Pancreas (tissue), 10 donors: ENCODE results near the gene CPA3. TPM values are rescaled to one million over a fixed set of nuclear protein-coding genes. Genes with fewer than 3 reads are reported as not detected.

Source experiments
- ATAC-seq, 4 donors: fragments of 200-7000 bp; cut with Tn5 transposase; one replicate each; pipeline versions ENCODE4 v1.8.0 to v1.9.1; 2020; ENCODE audit warnings: mild to moderate bottlenecking in 4 of 4, moderate library complexity in 4 of 4
- DNase-seq, 6 donors: peaks; one replicate each; pipeline ENCODE4 v3.0.0-alpha.2; 2020
- FAIRE-seq: peaks from 2 replicates; lab custom pipeline; 2012; peaks lifted over from hg19 to GRCh38; lab: Jason Lieb, UNC
- H3K27ac ChIP-seq, 4 donors: fragments of 200-600 bp; sonication (generic); 1 replicate in 3 of 4; 2 replicates in 1 of 4; pipeline versions ENCODE4 v1.5.0 to v1.8.0; 2020
- H3K27me3 ChIP-seq, 4 donors: fragments of 200-600 bp; one replicate each; pipeline ENCODE4 v1.8.0; 2021
- H3K36me3 ChIP-seq, 3 donors: fragments of 200-600 bp; sonication (generic) in 1 of 3; one replicate each; pipeline versions ENCODE4 v1.5.0 to v1.8.0; 2020 to 2021
- H3K4me1 ChIP-seq, 3 donors: fragments of 200-600 bp; one replicate each; pipeline ENCODE4 v1.8.0; 2021
- H3K4me3 ChIP-seq, 4 donors: fragments of 200-600 bp; sonication (generic) in 2 of 4; one replicate each; pipeline versions ENCODE4 v1.5.0 to v1.8.0; 2020 to 2021
- H3K9me3 ChIP-seq, 4 donors: fragments of 200-600 bp; one replicate each; pipeline ENCODE4 v1.8.0; 2021
- CTCF ChIP-seq, 4 donors: fragments of 200-600 bp; sonication (generic) in 3 of 4; IDR thresholded peaks; one replicate each; pipeline versions ENCODE4 v1.5.0 to v1.8.0; 2021; ENCODE audit warnings: antibody characterized with exemption in 4 of 4
- WGBS, 2 donors: extraction: QIAGEN DNeasy Blood & Tissue Kit; methylation state at CpG; one replicate each; pipeline ENCODE4 v1.1.7; 2013; 5-methylcytosine and 5-hydroxymethylcytosine counted together
- intact Hi-C, 3 donors: fragments of 100-400 bp; cut with DNase I; formaldehyde crosslinking; loops; one replicate each; pipeline versions ENCODE4 v1.11.1 to v1.14.2; 2022
- polyA plus RNA-seq, 2 donors: library from polyadenylated mRNA; stranded (reverse); fragments of 200-250 nt; gene quantifications; one replicate each; pipeline ENCODE4 v1.2.3, GENCODE V29; 2013
- total RNA-seq, 6 donors: library from RNA; stranded (reverse); fragmentation: NEBNext Ultra II Directional in 4 of 6; extraction: Animal tissue kit (Norgen Biotek cat#: 25700) in 4 of 6; gene quantifications; one replicate each; pipeline versions ENCODE4 v1.2.1 to v1.2.4, GENCODE V29; 2021 to 2023
- donor health status: healthy with polysubstance abuse.
- donor health status: DM: no; HTN: no; CAD: no; lungs with moderate emphysema.
- donor health status: DM: no; HTN: no; CAD: no.
- donor health status: control.
- donor health status: control.
- donor health status: Bipolar disorder and iron deficiency.
- donor health status: DM: yes; HTN: yes; CAD: no.
- donor health status: DM: no; HTN: no; CAD: no.
- donor health status: DM: no; HTN: no; CAD: no.
- donor health status: DM: yes; HTN: yes; CAD: no.

CPA3 gene
- total and polyA plus RNA-seq, 8 donors, result 1.1 to 10.4 (median 4.8) TPM

- no peak for FAIRE-seq
- WGBS, 2 donors, result 39 to 41% methylated on average over 7 of the region's 7 CpGs
- DNase-seq, result no peak
Measured at GRCh38 chr3:148852271-148852992, 12.7 kb upstream of the CPA3 start.

GRCh38 chr3:148853076-148853475 lies 12.0 kb upstream of the CPA3 start:
- H3K36me3 ChIP-seq, result peaks cover 0 to 65% (median 3%) of the 10 kb centered on the region in 3 donors
- H3K4me3 ChIP-seq, result no peak overlapping the region
- FAIRE-seq (no peak), ATAC-seq (no peak), DNase-seq (no peak)
- no peaks in the 10 kb centered on the region for H3K9me3 ChIP-seq
- TF ChIP-seq CTCF (IDR thresholded peaks at IDR 0.05), result no peak
- peak overlapping the region in 2 of 4 donors; percentile 35 to 42 for H3K27ac ChIP-seq
- no peaks in the 10 kb centered on the region for H3K4me1 ChIP-seq
- 42 to 47% methylated on average over 2 of the region's 2 CpGs for WGBS, 2 donors
- intact Hi-C loops, result no loop called here
- no peaks in the 10 kb centered on the region for H3K27me3 ChIP-seq

More at GRCh38 chr3:148852271-148852992, 12.7 kb upstream of the CPA3 start:
- ATAC-seq, result peak in 1 of 4 donors; percentile 0
- intact Hi-C loops, result no loop called here
- TF ChIP-seq CTCF (IDR thresholded peaks at IDR 0.05), result no peak
- Histone ChIP-seq H3K27ac (peak overlapping the region in 2 of 4 donors; percentile 35 to 42), H3K4me3 (no peak overlapping the region), H3K36me3 (peaks cover 3 to 66% (median 6%) of the 10 kb centered on the region in 3 donors), H3K4me1 (no peaks in the 10 kb centered on the region), H3K9me3 (no peaks in the 10 kb centered on the region), H3K27me3 (no peaks in the 10 kb centered on the region)

- ATAC-seq, result no peak
- H3K36me3 ChIP-seq, result peaks cover 0 to 60% (median 3%) of the 10 kb centered on the region in 3 donors
- peak overlapping the region in 2 of 4 donors; percentile 3 to 35 for H3K27ac ChIP-seq
- no peak for DNase-seq
- intact Hi-C loops, result no loop called here
- no peak for TF ChIP-seq CTCF (IDR thresholded peaks at IDR 0.05)
- no peak for FAIRE-seq
- no peaks in the 10 kb centered on the region for H3K4me1 ChIP-seq
- no peaks in the 10 kb centered on the region for H3K9me3 ChIP-seq
- H3K27me3 ChIP-seq, result no peaks in the 10 kb centered on the region
- H3K4me3 ChIP-seq, result no peak overlapping the region
Measured at GRCh38 chr3:148854061-148854460, 11.0 kb upstream of the CPA3 start.

DNA sequence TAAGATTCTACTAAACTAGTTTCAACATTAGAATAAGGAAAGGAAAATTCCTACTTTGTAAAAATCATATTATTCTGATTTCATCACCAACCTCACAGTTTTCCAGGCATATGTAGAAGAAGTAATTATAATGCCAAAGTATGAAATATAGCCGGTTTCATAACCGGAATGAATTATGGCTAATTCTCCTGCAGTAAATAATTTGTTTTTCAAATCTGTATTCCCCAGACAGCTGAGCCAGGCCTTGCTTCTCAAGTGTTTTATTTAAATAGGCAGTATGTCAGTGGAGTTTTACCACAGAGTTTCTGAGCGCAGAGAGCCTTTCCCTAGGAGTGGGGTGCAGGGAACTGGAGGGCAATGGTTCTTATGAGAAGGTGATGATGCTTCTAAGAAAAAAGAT lies 8.7 kb upstream of the CPA3 start:
- Histone ChIP-seq H3K4me3 (no peak overlapping the region), H3K36me3 (peaks cover 0 to 52% (median 3%) of the 10 kb centered on the region in 3 donors), H3K9me3 (no peaks in the 10 kb centered on the region), H3K27me3 (no peaks in the 10 kb centered on the region), H3K27ac (peak overlapping the region in 2 of 4 donors; percentile 4 to 23), H3K4me1 (no peaks in the 10 kb centered on the region)
- ATAC-seq (no peak), DNase-seq (no peak), FAIRE-seq (no peak)
- TF ChIP-seq CTCF (IDR thresholded peaks at IDR 0.05), result no peak
- intact Hi-C loops, result no loop called here
- WGBS, 2 donors, result 40 to 44% methylated on average over 3 of the region's 3 CpGs

GRCh38 chr3:148857316-148857715 lies 7.8 kb upstream of the CPA3 start:
- no peak for DNase-seq
- no peak for TF ChIP-seq CTCF (IDR thresholded peaks at IDR 0.05)
- Histone ChIP-seq H3K9me3 (no peaks in the 10 kb centered on the region), H3K4me1 (no peaks in the 10 kb centered on the region), H3K27ac (peak overlapping the region in 2 of 4 donors; percentile 23 to 58), H3K4me3 (no peak overlapping the region), H3K27me3 (no peaks in the 10 kb centered on the region), H3K36me3 (peaks cover 0 to 45% (median 3%) of the 10 kb centered on the region in 3 donors)
- FAIRE-seq, result no peak
- no peak for ATAC-seq
- WGBS, 2 donors, result 39% methylated on average over 4 of the region's 4 CpGs
- intact Hi-C loops, result no loop called here
